IMR-90 (cell line): ENCODE data around the gene ZFP42.

Experiments
- POLR2A ChIP-seq: IDR thresholded peaks from 2 replicates; pipeline ENCODE4 v1.6.1; 2012; ENCODE audit warnings: mild to moderate bottlenecking, low read depth, low read length
- USF2 ChIP-seq: fragments of 150-350 bp; IDR thresholded peaks from 2 replicates; pipeline ENCODE4 v1.6.1; 2017; ENCODE audit warnings: mild to moderate bottlenecking, antibody characterized with exemption, low read length, low read depth

- TF ChIP-seq POLR2A (no peak), USF2 (no peak)
Measured at GRCh38 chr4:187999406-187999932, 3.9 kb downstream of the ZFP42 start.
